ENCODE measurements around the gene COP1. TPM values are rescaled to one million over a fixed set of nuclear protein-coding genes. Genes with fewer than 3 reads are reported as not detected.

The COP1 gene
- total and polyA plus RNA-seq, 2 of the 13 experiments (the other 11 are each of a cell fraction or from before 2014, with no cell fraction given), result 20.5 to 51.3 TPM

- H3K36me3 ChIP-seq (replicated peaks in 1 of 2; ENCODE audit: control insufficient read depth in 1 of 2, insufficient read depth in 2 of 2, low read length in 2 of 2), result no peaks in the 10 kb centered on the region
- H3K9ac ChIP-seq (ENCODE audit: insufficient read depth, low read depth, low read length), result no peak overlapping the region
- intact Hi-C loops (cut with micrococcal nuclease; ENCODE audit: unreplicated experiment) (no loop called here), in situ Hi-C loops (cut with HindIII; ENCODE audit: extremely low pct_ligation_motif_present, low pct_unique_long_range_greater_than_20kb) (loop anchor here (25.0 kb wide), 2 partner anchors 690 to 890 kb away; no protein-coding TSS in a partner anchor)
- H3K4me1 ChIP-seq (ENCODE audit: insufficient read depth, low read length), result peaks cover 4% of the 10 kb centered on the region; the same call in 1 of the 2 replicates
- H4K20me1 ChIP-seq (ENCODE audit: insufficient read depth, low read length), result no peaks in the 10 kb centered on the region
- no peak for TF ChIP-seq U2AF1 (optimal IDR thresholded peaks at IDR 0.05; ENCODE audit: low read depth, low read length)
- peak; percentile 33; the same call in 1 of the 2 replicates for TF ChIP-seq CEBPG (CRISPR knock-in tag; IDR thresholded peaks at IDR 0.05)
- TF ChIP-seq CEBPB (IDR thresholded peaks at IDR 0.05; ENCODE audit: borderline replicate concordance, low read depth, low read length), result peak; percentile 84; the same call in 1 of the 2 replicates
- H3K9me3 ChIP-seq (ENCODE audit: low read length), result no peaks in the 10 kb centered on the region
- ATAC-seq, result peak; percentile 36; the same call in 2 of the 3 replicates
- no peak overlapping the region for H2AFZ ChIP-seq (ENCODE audit: low read length)
- no TSS peak for BruUV-seq (replicated peaks)
- ChIA-PET POLR2A (no interaction called here), CTCF (ENCODE audit: low intra/inter-chr PET ratio, low total read pairs) (no interaction called here)
- peak; percentile 16 for DNase-seq (ENCODE audit: low spot score)
- H3K4me2 ChIP-seq (ENCODE audit: low read depth, low read length), result no peak overlapping the region
- H3K4me3 ChIP-seq (replicated peaks in 1 of 3; ENCODE audit: insufficient read depth in 1 of 3, low read depth in 2 of 3, low read length in 3 of 3), result no peak overlapping the region
- no peak for FAIRE-seq
- H3K79me2 ChIP-seq (ENCODE audit: insufficient read depth, low read length), result no peaks in the 10 kb centered on the region
- H3K27me3 ChIP-seq (ENCODE audit: control insufficient read depth in 1 of 2, insufficient read depth in 2 of 2, low read length in 2 of 2), result no peaks in the 10 kb centered on the region
- 61% methylated on average over 4 of the region's 4 CpGs for WGBS (ENCODE audit: low lambda C conversion rate)
- H3K27ac ChIP-seq (ENCODE audit: extremely low read length, insufficient read depth, low read length), result no peak overlapping the region
These were observed 155.1 kb downstream of the COP1 start for GRCh38 chr1:176051902-176052518.

DNA sequence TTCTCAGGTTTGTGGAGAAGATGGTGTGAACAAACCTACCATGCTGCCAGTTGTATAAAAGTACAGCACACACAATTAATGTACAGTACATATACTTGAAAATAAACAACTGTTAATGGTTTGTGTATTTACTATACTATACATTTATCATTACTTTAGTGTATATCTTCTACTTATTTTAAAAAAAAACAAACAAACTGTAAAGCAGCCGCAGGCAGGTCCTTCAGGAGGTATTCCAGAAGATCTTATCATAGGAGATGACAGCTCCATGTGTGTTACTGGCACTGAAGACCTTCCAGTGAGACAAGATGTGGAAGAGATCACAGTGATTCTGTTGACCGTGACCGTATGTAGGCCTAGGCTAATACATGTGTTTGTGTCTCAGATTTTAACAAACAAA, 155.7 kb downstream of the COP1 start:
- Histone ChIP-seq H3K27me3 (ENCODE audit: control insufficient read depth in 1 of 2, insufficient read depth in 2 of 2, low read length in 2 of 2) (no peaks in the 10 kb centered on the region), H3K4me3 (replicated peaks in 1 of 3; ENCODE audit: insufficient read depth in 1 of 3, low read depth in 2 of 3, low read length in 3 of 3) (no peak overlapping the region), H2AFZ (ENCODE audit: low read length) (no peak overlapping the region), H3K9ac (ENCODE audit: insufficient read depth, low read depth, low read length) (no peak overlapping the region), H3K27ac (ENCODE audit: extremely low read length, insufficient read depth, low read length) (no peak overlapping the region), H3K79me2 (ENCODE audit: insufficient read depth, low read length) (no peaks in the 10 kb centered on the region), H4K20me1 (ENCODE audit: insufficient read depth, low read length) (no peaks in the 10 kb centered on the region), H3K4me1 (ENCODE audit: insufficient read depth, low read length) (no peaks in the 10 kb centered on the region), H3K4me2 (ENCODE audit: low read depth, low read length) (no peak overlapping the region), H3K36me3 (replicated peaks in 1 of 2; ENCODE audit: control insufficient read depth in 1 of 2, insufficient read depth in 2 of 2, low read length in 2 of 2) (no peaks in the 10 kb centered on the region), H3K9me3 (ENCODE audit: low read length) (no peaks in the 10 kb centered on the region)
- DNase-seq (ENCODE audit: low spot score), result no peak
- ChIA-PET CTCF (ENCODE audit: low intra/inter-chr PET ratio, low total read pairs) (no interaction called here), POLR2A (no interaction called here)
- ATAC-seq, result no peak
- FAIRE-seq, result no peak
- no TSS peak for BruUV-seq (replicated peaks)
- WGBS (ENCODE audit: low lambda C conversion rate), result 99% methylated on average over 3 of the region's 3 CpGs
- in situ Hi-C loops (cut with HindIII; ENCODE audit: extremely low pct_ligation_motif_present, low pct_unique_long_range_greater_than_20kb) (loop anchor here (25.0 kb wide), 2 partner anchors 689 to 889 kb away; no protein-coding TSS in a partner anchor), intact Hi-C loops (cut with micrococcal nuclease; ENCODE audit: unreplicated experiment) (no loop called here)
- TF ChIP-seq ZNF792 (CRISPR knock-in tag; IDR thresholded peaks at IDR 0.05), result no peak
- no peak for TF ChIP-seq NR1H2 (CRISPR knock-in tag; IDR thresholded peaks at IDR 0.05; ENCODE audit: borderline replicate concordance, low read depth)
- TF ChIP-seq ZNF180 (CRISPR knock-in tag; IDR thresholded peaks at IDR 0.05; ENCODE audit: borderline replicate concordance, low read depth), result no peak
- no peak for TF ChIP-seq GTF3A (CRISPR knock-in tag; conservative IDR thresholded peaks at IDR 0.05)
- no peak for TF ChIP-seq ZFP1 (CRISPR knock-in tag; IDR thresholded peaks at IDR 0.05)

Data from HepG2 (cell line).